Measurements from ENCODE around the gene PCGF3. TPM values are rescaled to one million over a fixed set of nuclear protein-coding genes. Genes with fewer than 3 reads are reported as not detected.

Gene PCGF3
- total and polyA plus RNA-seq, 9 of the 15 experiments (the other 6 are each of a cell fraction or from before 2014, with no cell fraction given), result 2.6 to 46.1 (median 20.3) TPM

GRCh38 chr4:675036-675882 lies 30.4 kb upstream of the PCGF3 start:
- FAIRE-seq (no peak), DNase-seq (ENCODE audit: extremely low read depth in 1 of 4, low spot score in 3 of 4) (no peak), ATAC-seq (peak; percentile 30)
- peaks cover 10 to 69% of the 10 kb centered on the region in 2 experiments for H3K4me1 ChIP-seq (replicated peaks in 1 of 2; ENCODE audit: control insufficient read depth in 2 of 2, insufficient read depth in 2 of 2, low read length in 2 of 2)
- no peaks in the 10 kb centered on the region for H3K9me3 ChIP-seq (replicated peaks; ENCODE audit: control insufficient read depth, insufficient read depth, low read depth, low read length)
- peak overlapping the region; percentile 97 for H3K4me3 ChIP-seq
- ChIA-PET POLR2A (interaction anchor here (0.6 to 0.8 kb wide), 2 partner anchors 139 to 335 kb away, joined by 3 to 5 read pairs; no protein-coding TSS in a partner anchor), CTCF (ENCODE audit: low intra/inter-chr PET ratio) (no interaction called here)
- no TSS peak for BruUV-seq (replicated peaks)
- no peaks in the 10 kb centered on the region for H3K27me3 ChIP-seq (ENCODE audit: control insufficient read depth in 2 of 2, insufficient read depth in 2 of 2, low read length in 2 of 2)
- peak overlapping the region; percentile 88 for H2AFZ ChIP-seq (ENCODE audit: low read depth, low read length)
- H3K4me2 ChIP-seq (ENCODE audit: insufficient read depth, low read length), result peak overlapping the region; percentile 89
- intact Hi-C loops (cut with micrococcal nuclease), result no loop called here
- H4K20me1 ChIP-seq (replicated peaks; ENCODE audit: control insufficient read depth, insufficient read depth, low read length), result peaks cover 5% of the 10 kb centered on the region; the same call in 1 of the 2 replicates
- H3K36me3 ChIP-seq (ENCODE audit: control insufficient read depth, insufficient read depth, low read length), result peaks cover 32% of the 10 kb centered on the region
- in situ Hi-C loops (cut with MboI), result no loop called here
- peaks cover 22% of the 10 kb centered on the region for H3K79me2 ChIP-seq (ENCODE audit: control insufficient read depth, insufficient read depth, low read length)
- peak overlapping the region; percentile 95 to 96 for H3K9ac ChIP-seq (ENCODE audit: insufficient read depth in 1 of 2, low read depth in 2 of 2, low read length in 2 of 2)
- WGBS (ENCODE audit: insufficient coverage, low coverage, missing lambda C conversion rate), result 59% methylated on average over 20 of the region's 26 CpGs
- H3K27ac ChIP-seq (ENCODE audit: extremely low read depth, low read depth, low read length), result peak overlapping the region; percentile 91
- no peaks in the 10 kb centered on the region for H3K9me1 ChIP-seq (ENCODE audit: control insufficient read depth, insufficient read depth, low read length)
- TF ChIP-seq MAFG (tag; conservative IDR thresholded peaks at IDR 0.05) (no peak), CEBPG (CRISPR knock-in tag; IDR thresholded peaks at IDR 0.05) (peak; percentile 62), CEBPG (tag; conservative IDR thresholded peaks at IDR 0.05 in 1 of 2, IDR thresholded peaks at IDR 0.05 in 1 of 2) (no peak), SRSF3 (IDR thresholded peaks at IDR 0.05; ENCODE audit: insufficient read depth, low read length) (no peak), DPF2 (IDR thresholded peaks at IDR 0.05) (no peak), MLLT1 (IDR thresholded peaks at IDR 0.05) (peak in 1 of 2 experiments; percentile 36; a peak in 1 of 4 replicates), YY1 (IDR thresholded peaks at IDR 0.05; ENCODE audit: borderline replicate concordance in 1 of 3, control insufficient read depth in 1 of 3, extremely low read depth in 1 of 3, insufficient read depth in 3 of 3, insufficient read length in 1 of 3, insufficient replicate concordance in 2 of 3, low read depth in 1 of 3, low read length in 2 of 3) (peak in 1 of 3 experiments; percentile 62), ZBTB33 (CRISPR knock-in tag; IDR thresholded peaks at IDR 0.05) (0 out of 2 replicates have a peak, but pooled peaks have one; percentile 20), ZNF282 (CRISPR knock-in tag; IDR thresholded peaks at IDR 0.05) (no peak), IRF2 (CRISPR knock-in tag; IDR thresholded peaks at IDR 0.05) (0 out of 2 replicates have a peak, but pooled peaks have one; percentile 24), MYC (IDR thresholded peaks at IDR 0.05; ENCODE audit: low read depth, low read length) (no peak), MYC (CRISPR knock-in tag; IDR thresholded peaks at IDR 0.05; ENCODE audit: borderline replicate concordance, low read depth) (0 out of 2 replicates have a peak, but pooled peaks have one; percentile 2), MAX (CRISPR knock-in tag; IDR thresholded peaks at IDR 0.05) (0 out of 2 replicates have a peak, but pooled peaks have one; percentile 20), EWSR1 (IDR thresholded peaks at IDR 0.05; ENCODE audit: borderline replicate concordance, low read depth, partially characterized antibody) (no peak), CHD2 (IDR thresholded peaks at IDR 0.05; ENCODE audit: low read depth, low read length) (no peak), ZFP1 (CRISPR knock-in tag; IDR thresholded peaks at IDR 0.05) (no peak)

Measured in K562 (cell line).